GM12878 (cell line): ENCODE measurements around the gene CRHR2. TPM values are rescaled to one million over a fixed set of nuclear protein-coding genes. Genes with fewer than 3 reads are reported as not detected.

Experiments used
- ATAC-seq: fragments of 200-7000 bp; cut with Tn5 transposase; 3 replicates; pipeline ENCODE4 v1.9.1; 2020; ENCODE audit warnings: mild to moderate bottlenecking, moderate library complexity
- BruUV-seq: library from RNA; stranded (reverse); fragments of 400-500 nt; replicated peaks from 2 replicates; lab custom pipeline; 2021; lab: Mats Ljungman, UMichigan
- CTCF ChIA-PET: fragments of 300-600 bp; sonication (Branson Sonifier 250); formaldehyde crosslinking; extraction: SDS; loops from one replicate; lab custom pipeline; 2021; ENCODE audit warnings: inconsistent platforms; lab: Yijun Ruan, JAX
- POLR2A ChIA-PET: fragments of 350-600 bp; formaldehyde crosslinking; extraction: SDS; loops from one replicate; lab custom pipeline; 2021; ENCODE audit warnings: inconsistent platforms; lab: Charles Lee
- RAD21 ChIA-PET: fragments of 300-600 bp; sonication (Branson Sonifier 250); formaldehyde crosslinking; loops from one replicate; lab custom pipeline; 2023; ENCODE audit warnings: antibody characterized with exemption; ENCODE audit not compliant: unreplicated experiment; lab: Charles Lee
- SMC1A ChIA-PET: fragments of 300-600 bp; sonication (Branson Sonifier 250); formaldehyde crosslinking; loops from one replicate; lab custom pipeline; 2023; ENCODE audit not compliant: unreplicated experiment, uncharacterized antibody; lab: Charles Lee
- DNase-seq: peaks from one replicate; pipeline ENCODE4 v3.0.0-alpha.2; 2011; ENCODE audit warnings: low read depth, low spot score
- FAIRE-seq: peaks from 3 replicates; lab custom pipeline; 2011; peaks lifted over from hg19 to GRCh38; lab: Jason Lieb, UNC
- H2AFZ ChIP-seq: 2 replicates; pipeline ENCODE4 v1.6.0; 2011; ENCODE audit warnings: low read depth, low read length, control low read depth; ENCODE audit not compliant: control insufficient read depth
- H3K27ac ChIP-seq: 2 replicates; pipeline ENCODE4 v1.5.1; 2011; ENCODE audit warnings: control low read depth; ENCODE audit not compliant: control insufficient read depth, insufficient read depth
- H3K27me3 ChIP-seq, 2 experiments: replicated peaks in 1 of 2; 2 replicates each; pipeline versions ENCODE4 v1.6.0 to v1.6.1; 2011; ENCODE audit warnings: low read length in 1 of 2; ENCODE audit not compliant: control insufficient read depth in 2 of 2, insufficient read depth in 2 of 2
- H3K36me3 ChIP-seq, 2 experiments: 2 replicates each; pipeline ENCODE4 v1.5.1; 2011; ENCODE audit warnings: low read length in 1 of 2; ENCODE audit not compliant: control insufficient read depth in 2 of 2, insufficient read depth in 2 of 2
- H3K4me1 ChIP-seq: 2 replicates; pipeline ENCODE4 v1.6.1; 2011; ENCODE audit warnings: mild to moderate bottlenecking, low read length, moderate library complexity, mixed read lengths; ENCODE audit not compliant: control insufficient read depth, insufficient read depth
- H3K4me2 ChIP-seq: 2 replicates; pipeline ENCODE4 v1.6.0; 2011; ENCODE audit warnings: control low read depth; ENCODE audit not compliant: control insufficient read depth, insufficient read depth
- H3K4me3 ChIP-seq: fragments of 200-600 bp; sonication (generic); 2 replicates; pipeline ENCODE4 v1.5.1; 2016
- H3K79me2 ChIP-seq: 2 replicates; pipeline ENCODE4 v1.6.0; 2011; ENCODE audit warnings: low read length; ENCODE audit not compliant: control insufficient read depth, insufficient read depth
- H3K9ac ChIP-seq: 2 replicates; pipeline ENCODE4 v1.8.0; 2011; ENCODE audit warnings: low read length, control low read depth, mixed read lengths; ENCODE audit not compliant: control insufficient read depth, insufficient read depth
- H3K9me3 ChIP-seq: replicated peaks from 3 replicates; pipeline ENCODE4 v1.5.1; 2011; ENCODE audit warnings: mild to moderate bottlenecking, low read length; ENCODE audit not compliant: control insufficient read depth, insufficient read depth
- H4K20me1 ChIP-seq: 2 replicates; pipeline ENCODE4 v1.6.0; 2011; ENCODE audit not compliant: control insufficient read depth, insufficient read depth
- BACH1 ChIP-seq: fragments of 450-650 bp; IDR thresholded peaks from 2 replicates; pipeline ENCODE4 v1.6.1; 2017; ENCODE audit warnings: mild to moderate bottlenecking, borderline replicate concordance
- BMI1 ChIP-seq: fragments of 450-650 bp; IDR thresholded peaks from 2 replicates; pipeline ENCODE4 v1.6.1; 2016; ENCODE audit warnings: mild to moderate bottlenecking, moderate library complexity, borderline replicate concordance
- CBX3 ChIP-seq: fragments of 200-600 bp; sonication (generic); IDR thresholded peaks from 2 replicates; pipeline ENCODE4 v1.6.1; 2016; ENCODE audit warnings: low read depth, borderline replicate concordance
- CEBPB ChIP-seq, 2 experiments: fragments of 150-350 bp in 1 of 2; IDR thresholded peaks; 2 replicates each; pipeline ENCODE4 v1.6.1; 2012 to 2014; ENCODE audit warnings: low read depth in 2 of 2, low read length in 2 of 2, borderline replicate concordance in 1 of 2, inconsistent platforms in 1 of 2
- DPF2 ChIP-seq: fragments of 450-650 bp; IDR thresholded peaks from 2 replicates; pipeline ENCODE4 v1.6.1; 2017; ENCODE audit warnings: mild to moderate bottlenecking
- EED ChIP-seq: sonication (generic); IDR thresholded peaks from 2 replicates; pipeline ENCODE4 v1.6.1; 2016; ENCODE audit warnings: antibody characterized with exemption, low read depth
- HDAC2 ChIP-seq: fragments of 200-600 bp; sonication (generic); IDR thresholded peaks from 2 replicates; pipeline ENCODE4 v1.6.1; 2017
- HDGF ChIP-seq: fragments of 450-650 bp; IDR thresholded peaks from 2 replicates; pipeline ENCODE4 v1.6.1; 2016; ENCODE audit warnings: antibody characterized with exemption
- KDM1A ChIP-seq: fragments of 200-600 bp; sonication (generic); IDR thresholded peaks from 2 replicates; pipeline ENCODE4 v1.6.1; 2016; ENCODE audit warnings: borderline replicate concordance
- LARP7 ChIP-seq: fragments of 450-650 bp; IDR thresholded peaks from 2 replicates; pipeline ENCODE4 v1.6.1; 2017; ENCODE audit warnings: mild to moderate bottlenecking
- MEF2B ChIP-seq: fragments of 450-650 bp; IDR thresholded peaks from 2 replicates; pipeline ENCODE4 v1.6.1; 2018; ENCODE audit warnings: mild to moderate bottlenecking, moderate library complexity; ENCODE audit not compliant: partially characterized antibody, poor library complexity, severe bottlenecking
- RAD21 ChIP-seq: IDR thresholded peaks from 2 replicates; pipeline ENCODE4 v1.6.1; 2011; ENCODE audit warnings: mild to moderate bottlenecking, low read depth, low read length, moderate library complexity; ENCODE audit not compliant: insufficient read depth
- RCOR1 ChIP-seq: conservative IDR thresholded peaks from 2 replicates; pipeline ENCODE4 v1.6.1; 2012; ENCODE audit warnings: low read depth, low read length, improper control_type of control experiment
- SIX5 ChIP-seq: IDR thresholded peaks from 2 replicates; pipeline ENCODE4 v1.6.1; 2011; ENCODE audit warnings: mild to moderate bottlenecking, low read depth, low read length, moderate library complexity; ENCODE audit not compliant: severe bottlenecking
- SREBF1 ChIP-seq: IDR thresholded peaks from 2 replicates; pipeline ENCODE4 v1.6.1; 2012; ENCODE audit warnings: mild to moderate bottlenecking, low read length
- TAF1 ChIP-seq: IDR thresholded peaks from 2 replicates; pipeline ENCODE4 v1.6.1; 2011; ENCODE audit warnings: mild to moderate bottlenecking, low read depth, low read length, borderline replicate concordance
- TARDBP ChIP-seq: IDR thresholded peaks from 2 replicates; pipeline ENCODE4 v1.6.1; 2016; ENCODE audit warnings: borderline replicate concordance
- YY1 ChIP-seq: IDR thresholded peaks from 2 replicates; pipeline ENCODE4 v1.6.1; 2011; ENCODE audit warnings: low read depth, mild to moderate bottlenecking, low read length
- ZSCAN29 ChIP-seq: fragments of 450-650 bp; IDR thresholded peaks from 2 replicates; pipeline ENCODE4 v1.6.1; 2017; ENCODE audit warnings: mild to moderate bottlenecking, moderate library complexity
- WGBS: methylation state at CpG from one replicate; pipeline ENCODE4 v1.1.6; 2016; ENCODE audit warnings: low lambda C conversion rate; ENCODE audit not compliant: insufficient replicate concordance, insufficient coverage; ENCODE audit errors: missing lambda C conversion rate; 5-methylcytosine and 5-hydroxymethylcytosine counted together
- in situ Hi-C: fragments of 300-500 bp; cut with MboI; formaldehyde crosslinking; loops from 9 replicates; pipeline ENCODE4 v1.14.3; 2018; ENCODE audit warnings: mixed read lengths
- intact Hi-C: fragments of 100-400 bp; cut with micrococcal nuclease; formaldehyde crosslinking; loops from one replicate; pipeline ENCODE4 v1.14.2; 2022; ENCODE audit not compliant: unreplicated experiment
- polyA plus RNA-seq, 11 experiments: library from polyadenylated mRNA; depleted of rRNA in 4 of 11; unstranded in 6 of 11; stranded (reverse) in 5 of 11; fragments of >200 nt; fragmentation: Nextera tagmentation in 4 of 11; fragmentation: Illumina TruSeq in 1 of 11; extraction: Ambion mirVana in 4 of 11; extraction: Trizol in 1 of 11; gene quantifications; 1 replicate in 1 of 11; 2 replicates in 10 of 11; pipeline versions ENCODE4 v1.2.1 to v1.2.3, GENCODE V29; 2011 to 2016; ENCODE audit warnings: inconsistent platforms in 2 of 11, missing spikeins in 2 of 11, low read depth in 1 of 11
- total RNA-seq, 4 experiments: library from RNA; depleted of rRNA in 3 of 4; stranded (reverse); fragments of >200 nt in 3 of 4; fragmentation: Illumina TruSeq in 1 of 4; extraction: Trizol in 1 of 4; gene quantifications; 2 replicates each; pipeline versions ENCODE4 v1.2.1 to v1.2.3, GENCODE V29; 2013 to 2021
- TF ChIP-seq, protein P1 (sequence below): IDR thresholded peaks from 2 replicates; pipeline ENCODE4 v1.6.1; 2011; ENCODE audit warnings: low read depth, low read length, improper control_type of control experiment, borderline replicate concordance

The CRHR2 gene
- total and polyA plus RNA-seq, 10 of the 15 experiments (the other 5 are each of a cell fraction or from before 2014, with no cell fraction given): not detected

DNA sequence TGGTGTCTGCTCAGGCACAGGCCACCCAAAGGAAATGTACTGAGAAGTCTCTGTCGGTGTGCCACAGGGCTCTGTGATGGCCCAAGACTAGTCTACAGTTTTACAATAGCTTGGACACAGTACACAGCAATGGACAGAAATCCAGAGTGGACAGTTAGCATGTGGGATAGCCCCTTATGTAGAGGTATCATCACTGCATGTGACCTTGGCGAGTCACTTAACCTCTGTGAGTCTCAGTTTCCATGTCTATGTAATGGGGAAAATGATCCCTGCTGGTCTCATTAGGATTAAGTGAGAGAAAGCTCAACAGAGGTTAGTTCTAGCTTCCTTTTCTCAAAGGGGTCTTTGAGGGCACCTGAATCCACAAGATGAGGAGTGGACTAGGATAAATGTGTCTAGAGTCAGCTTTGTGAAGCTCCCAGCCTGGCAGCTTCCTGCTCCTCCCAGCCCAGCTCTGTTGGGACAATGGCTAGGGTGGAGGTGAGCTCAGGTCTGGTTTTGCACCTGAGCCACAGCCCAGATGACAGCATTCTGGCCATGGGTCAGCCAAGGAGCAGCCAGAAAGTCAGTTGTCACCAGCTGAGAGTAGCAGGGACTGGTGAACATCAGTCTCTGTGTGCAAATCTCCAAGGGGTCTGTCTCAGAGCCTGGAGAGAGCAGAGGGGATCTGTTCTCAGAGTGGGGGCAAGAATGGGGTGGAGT is 17.9 kb downstream of the CRHR2 start:
- DNase-seq (no peak), ATAC-seq (no peak)
- 4% methylated on average over 2 of the region's 2 CpGs for WGBS

More for the DNA sequence above, 17.9 kb downstream of the CRHR2 start:
- no peak overlapping the region for H3K9ac ChIP-seq
- H4K20me1 ChIP-seq: no peaks in the 10 kb centered on the region
- H3K27ac ChIP-seq: no peak overlapping the region
- TF ChIP-seq DPF2: no peak
- no peak for TF ChIP-seq HDGF
- no peak for TF ChIP-seq EED
- TF ChIP-seq TARDBP: no peak
- TF ChIP-seq, protein P1, sequence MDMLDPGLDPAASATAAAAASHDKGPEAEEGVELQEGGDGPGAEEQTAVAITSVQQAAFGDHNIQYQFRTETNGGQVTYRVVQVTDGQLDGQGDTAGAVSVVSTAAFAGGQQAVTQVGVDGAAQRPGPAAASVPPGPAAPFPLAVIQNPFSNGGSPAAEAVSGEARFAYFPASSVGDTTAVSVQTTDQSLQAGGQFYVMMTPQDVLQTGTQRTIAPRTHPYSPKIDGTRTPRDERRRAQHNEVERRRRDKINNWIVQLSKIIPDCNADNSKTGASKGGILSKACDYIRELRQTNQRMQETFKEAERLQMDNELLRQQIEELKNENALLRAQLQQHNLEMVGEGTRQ: no peak
- no peak for TF ChIP-seq LARP7
- no peak for TF ChIP-seq MEF2B
- no peak for TF ChIP-seq KDM1A
- TF ChIP-seq RCOR1: no peak
- no peak for TF ChIP-seq YY1
- no peak for TF ChIP-seq TAF1
- no peak for TF ChIP-seq ZSCAN29
- no peak for TF ChIP-seq CEBPB (IDR thresholded peaks at IDR 0.05; ENCODE audit: borderline replicate concordance in 1 of 2, low read depth in 2 of 2, low read length in 2 of 2)
- TF ChIP-seq SREBF1: no peak
- TF ChIP-seq CBX3: no peak
- no peak for TF ChIP-seq SIX5
- TF ChIP-seq HDAC2: no peak
- TF ChIP-seq BMI1: no peak
- TF ChIP-seq RAD21: no peak
- no peak for TF ChIP-seq BACH1
- H3K27me3 ChIP-seq: no peaks in the 10 kb centered on the region
- RAD21 ChIA-PET: no interaction called here
- no peaks in the 10 kb centered on the region for H3K36me3 ChIP-seq
- intact Hi-C loops (no loop called here), in situ Hi-C loops (no loop called here)
- no TSS peak for BruUV-seq
- H2AFZ ChIP-seq: no peak overlapping the region
- CTCF ChIA-PET: interaction anchor here (0.7 kb wide), 1 partner anchor 71 kb away, joined by 3 read pairs; no protein-coding TSS in a partner anchor
- no peaks in the 10 kb centered on the region for H3K79me2 ChIP-seq
- H3K4me3 ChIP-seq: no peak overlapping the region
- SMC1A ChIA-PET: no interaction called here
- no peaks in the 10 kb centered on the region for H3K9me3 ChIP-seq
- POLR2A ChIA-PET: no interaction called here
- no peak for FAIRE-seq
- H3K4me1 ChIP-seq: no peaks in the 10 kb centered on the region
- no peak overlapping the region for H3K4me2 ChIP-seq
